HepG2 (cell line): ENCODE measurements around the gene NOTUM. TPM values are rescaled to one million over a fixed set of nuclear protein-coding genes. Genes with fewer than 3 reads are reported as not detected.

Source experiments
- CBX2 ChIP-seq, 2 experiments: fragments of 200-600 bp in 1 of 2; sonication (generic); formaldehyde crosslinking in 1 of 2; IDR thresholded peaks; 2 replicates each; pipeline versions ENCODE4 v1.7.0 to v1.8.1; 2018 to 2022; ENCODE audit warnings: low read depth in 2 of 2, low read length in 1 of 2, mild to moderate bottlenecking in 1 of 2, missing genetic modification reagents in 1 of 2
- GABPA ChIP-seq, 2 experiments: IDR thresholded peaks; 2 replicates each; pipeline ENCODE4 v1.6.1; 2011 to 2016; ENCODE audit warnings: low read depth in 2 of 2, low read length in 1 of 2, missing biosample characterization in 1 of 2, missing genetic modification characterization in 1 of 2
- GABPB1 ChIP-seq: IDR thresholded peaks from 2 replicates; pipeline ENCODE4 v1.6.1; 2016; ENCODE audit warnings: mild to moderate bottlenecking, missing genetic modification reagents, moderate library complexity, missing compliant biosample characterization
- GFI1 ChIP-seq: sonication (generic); formaldehyde crosslinking; IDR thresholded peaks from 2 replicates; pipeline ENCODE4 v1.5.0; 2020; ENCODE audit warnings: missing genetic modification reagents, mild to moderate bottlenecking, borderline replicate concordance
- MAF1 ChIP-seq: sonication (generic); formaldehyde crosslinking; IDR thresholded peaks from 2 replicates; pipeline ENCODE4 v1.5.0; 2020; ENCODE audit warnings: missing genetic modification reagents, borderline replicate concordance
- NFKBIZ ChIP-seq: IDR thresholded peaks from 2 replicates; pipeline ENCODE4 v1.6.1; 2018; ENCODE audit warnings: missing genetic modification reagents, missing compliant biosample characterization
- PAX8 ChIP-seq: sonication (generic); formaldehyde crosslinking; IDR thresholded peaks from 2 replicates; pipeline ENCODE4 v1.8.0; 2022; ENCODE audit warnings: mild to moderate bottlenecking, missing genetic modification reagents, borderline replicate concordance
- PHB2 ChIP-seq: fragments of 450-650 bp; IDR thresholded peaks from 2 replicates; pipeline ENCODE4 v1.6.1; 2018; ENCODE audit not compliant: partially characterized antibody
- POLR2A ChIP-seq, 2 experiments: IDR thresholded peaks; 2 replicates each; pipeline ENCODE4 v1.6.1; 2011; ENCODE audit warnings: low read depth in 2 of 2, low read length in 2 of 2, mild to moderate bottlenecking in 1 of 2, moderate library complexity in 1 of 2; ENCODE audit not compliant: insufficient read depth in 1 of 2
- TMF1 ChIP-seq: sonication (generic); formaldehyde crosslinking; IDR thresholded peaks from 2 replicates; pipeline ENCODE4 v1.8.1; 2022; ENCODE audit warnings: low read depth, missing genetic modification reagents
- U2AF2 ChIP-seq: fragments of 200-400 bp; formaldehyde crosslinking; IDR thresholded peaks from 2 replicates; pipeline ENCODE4 v1.6.1; 2017; ENCODE audit warnings: low read depth, mild to moderate bottlenecking, low read length
- ZNF138 ChIP-seq: sonication (generic); formaldehyde crosslinking; IDR thresholded peaks from 2 replicates; pipeline ENCODE4 v1.5.0; 2020; ENCODE audit warnings: mild to moderate bottlenecking, low read depth, missing genetic modification reagents
- ZNF501 ChIP-seq: sonication (generic); formaldehyde crosslinking; IDR thresholded peaks from 2 replicates; pipeline ENCODE4 v1.5.1; 2020; ENCODE audit warnings: mild to moderate bottlenecking, moderate library complexity, missing genetic modification reagents
- ZNF607 ChIP-seq: sonication (generic); formaldehyde crosslinking; IDR thresholded peaks from 2 replicates; pipeline ENCODE4 v1.5.1; 2020; ENCODE audit warnings: missing genetic modification reagents, mild to moderate bottlenecking, borderline replicate concordance
- ZNF644 ChIP-seq: IDR thresholded peaks from 2 replicates; pipeline ENCODE4 v1.6.1; 2016; ENCODE audit warnings: low read depth
- ZNF777 ChIP-seq: sonication (generic); formaldehyde crosslinking; IDR thresholded peaks from 2 replicates; pipeline ENCODE4 v1.4.0; 2020; ENCODE audit warnings: missing genetic modification reagents
- ZNF841 ChIP-seq: sonication (generic); formaldehyde crosslinking; IDR thresholded peaks from 2 replicates; pipeline ENCODE4 v1.8.1; 2023; ENCODE audit warnings: missing genetic modification reagents, borderline replicate concordance
- ZNF850 ChIP-seq: sonication (generic); formaldehyde crosslinking; conservative IDR thresholded peaks from 2 replicates; pipeline ENCODE4 v1.9.0; 2021; ENCODE audit warnings: mild to moderate bottlenecking, missing genetic modification reagents
- polyA plus RNA-seq, 8 experiments: library from polyadenylated mRNA; depleted of rRNA in 3 of 8; stranded (reverse) in 7 of 8; unstranded in 1 of 8; fragments of >200 nt; fragmentation: Illumina TruSeq in 4 of 8; extraction: Trizol in 4 of 8; gene quantifications; 2 replicates each; pipeline versions ENCODE4 v1.2.1 to v1.2.3, GENCODE V29; 2011 to 2016; ENCODE audit warnings: low read depth in 4 of 8, missing spikeins in 1 of 8, mixed read lengths in 1 of 8; ENCODE audit not compliant: insufficient read depth in 1 of 8
- total RNA-seq, 5 experiments: library from RNA; depleted of rRNA; stranded (reverse); fragments of >200 nt; fragmentation: Illumina TruSeq; extraction: Trizol; gene quantifications; 2 replicates each; pipeline ENCODE4 v1.2.3, GENCODE V29; 2016; ENCODE audit warnings: low read depth in 1 of 5
- TF ChIP-seq, protein P1 (sequence below): sonication (generic); formaldehyde crosslinking; IDR thresholded peaks from 2 replicates; pipeline ENCODE4 v1.9.0; 2021; ENCODE audit warnings: mild to moderate bottlenecking, missing genetic modification reagents
- TF ChIP-seq, protein P2 (sequence below): sonication (generic); formaldehyde crosslinking; IDR thresholded peaks from 2 replicates; pipeline ENCODE4 v1.5.1; 2020; ENCODE audit warnings: missing genetic modification reagents, mild to moderate bottlenecking, borderline replicate concordance

Gene NOTUM
- total and polyA plus RNA-seq, 2 of the 13 experiments (the other 11 are each of a cell fraction or from before 2014, with no cell fraction given), result 150 to 160 TPM

DNA sequence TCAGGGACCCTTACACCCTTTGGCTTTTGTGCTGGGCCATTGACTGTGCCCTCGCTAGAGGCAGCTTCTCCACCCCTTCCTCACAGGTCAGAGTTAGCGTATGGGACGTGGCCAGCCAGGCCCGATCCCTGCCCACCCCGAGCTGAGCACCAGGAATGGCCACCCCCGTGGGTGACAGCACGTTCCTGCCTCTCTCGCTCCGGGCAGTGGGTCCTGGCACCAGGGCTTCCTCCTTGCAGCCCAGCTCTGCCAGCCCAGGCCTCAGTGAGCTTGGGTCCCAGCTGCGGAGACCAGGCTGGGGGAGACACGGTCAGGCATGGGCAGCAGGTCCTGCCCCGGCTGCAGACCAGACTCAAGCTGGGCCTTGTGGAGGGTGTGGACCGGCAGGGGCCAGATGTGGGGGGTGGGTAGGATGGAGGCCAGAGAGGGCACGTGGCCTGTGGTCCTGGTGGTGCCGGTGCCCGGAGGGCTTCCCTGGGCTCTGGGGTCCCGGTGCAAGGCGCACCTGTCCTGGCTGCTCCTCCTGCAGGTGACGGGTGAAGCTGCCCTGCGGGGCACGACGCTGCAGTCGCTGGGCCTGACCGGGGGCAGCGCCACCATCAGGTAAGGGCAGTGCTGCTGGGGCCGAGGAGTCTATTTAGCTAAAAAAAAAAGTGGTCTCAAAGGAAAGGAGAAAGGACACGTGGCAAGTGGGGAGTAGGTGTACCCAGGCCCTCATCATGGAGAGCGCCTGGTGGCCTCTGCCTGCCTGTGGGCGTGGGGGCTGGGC is 34.7 kb upstream of the NOTUM start (continued):
- TF ChIP-seq ZNF644 (CRISPR knock-in tag) (no peak), GFI1 (CRISPR knock-in tag) (no peak; the same call in 1 of the 2 replicates), U2AF2 (0 out of 2 replicates have a peak, but pooled peaks have one; percentile 35), ZNF501 (CRISPR knock-in tag) (peak; percentile 62; the same call in 1 of the 2 replicates), TMF1 (peak; percentile 43; the same call in 1 of the 2 replicates), MAF1 (CRISPR knock-in tag) (no peak; the same call in 1 of the 2 replicates), ZNF850 (no peak), PHB2 (no peak), POLR2A (IDR thresholded peaks at IDR 0.05; ENCODE audit: insufficient read depth in 1 of 2, low read depth in 2 of 2, low read length in 2 of 2) (no peak; a peak in 1 of 4 replicates), ZNF841 (CRISPR knock-in tag) (0 out of 2 replicates have a peak, but pooled peaks have one; percentile 52), ZNF607 (CRISPR knock-in tag) (no peak), ZNF777 (CRISPR knock-in tag) (no peak), GABPA (IDR thresholded peaks at IDR 0.05; ENCODE audit: low read depth, low read length) (no peak), GABPA (CRISPR knock-in tag; IDR thresholded peaks at IDR 0.05; ENCODE audit: low read depth) (no peak), ZNF138 (0 out of 2 replicates have a peak, but pooled peaks have one; percentile 24), CBX2 (IDR thresholded peaks at IDR 0.05; ENCODE audit: low read depth, low read length) (no peak), CBX2 (CRISPR knock-in tag; IDR thresholded peaks at IDR 0.05; ENCODE audit: low read depth) (no peak), NFKBIZ (no peak), GABPB1 (CRISPR knock-in tag) (peak; percentile 62), PAX8 (CRISPR knock-in tag) (no peak)
- TF ChIP-seq, protein P1, sequence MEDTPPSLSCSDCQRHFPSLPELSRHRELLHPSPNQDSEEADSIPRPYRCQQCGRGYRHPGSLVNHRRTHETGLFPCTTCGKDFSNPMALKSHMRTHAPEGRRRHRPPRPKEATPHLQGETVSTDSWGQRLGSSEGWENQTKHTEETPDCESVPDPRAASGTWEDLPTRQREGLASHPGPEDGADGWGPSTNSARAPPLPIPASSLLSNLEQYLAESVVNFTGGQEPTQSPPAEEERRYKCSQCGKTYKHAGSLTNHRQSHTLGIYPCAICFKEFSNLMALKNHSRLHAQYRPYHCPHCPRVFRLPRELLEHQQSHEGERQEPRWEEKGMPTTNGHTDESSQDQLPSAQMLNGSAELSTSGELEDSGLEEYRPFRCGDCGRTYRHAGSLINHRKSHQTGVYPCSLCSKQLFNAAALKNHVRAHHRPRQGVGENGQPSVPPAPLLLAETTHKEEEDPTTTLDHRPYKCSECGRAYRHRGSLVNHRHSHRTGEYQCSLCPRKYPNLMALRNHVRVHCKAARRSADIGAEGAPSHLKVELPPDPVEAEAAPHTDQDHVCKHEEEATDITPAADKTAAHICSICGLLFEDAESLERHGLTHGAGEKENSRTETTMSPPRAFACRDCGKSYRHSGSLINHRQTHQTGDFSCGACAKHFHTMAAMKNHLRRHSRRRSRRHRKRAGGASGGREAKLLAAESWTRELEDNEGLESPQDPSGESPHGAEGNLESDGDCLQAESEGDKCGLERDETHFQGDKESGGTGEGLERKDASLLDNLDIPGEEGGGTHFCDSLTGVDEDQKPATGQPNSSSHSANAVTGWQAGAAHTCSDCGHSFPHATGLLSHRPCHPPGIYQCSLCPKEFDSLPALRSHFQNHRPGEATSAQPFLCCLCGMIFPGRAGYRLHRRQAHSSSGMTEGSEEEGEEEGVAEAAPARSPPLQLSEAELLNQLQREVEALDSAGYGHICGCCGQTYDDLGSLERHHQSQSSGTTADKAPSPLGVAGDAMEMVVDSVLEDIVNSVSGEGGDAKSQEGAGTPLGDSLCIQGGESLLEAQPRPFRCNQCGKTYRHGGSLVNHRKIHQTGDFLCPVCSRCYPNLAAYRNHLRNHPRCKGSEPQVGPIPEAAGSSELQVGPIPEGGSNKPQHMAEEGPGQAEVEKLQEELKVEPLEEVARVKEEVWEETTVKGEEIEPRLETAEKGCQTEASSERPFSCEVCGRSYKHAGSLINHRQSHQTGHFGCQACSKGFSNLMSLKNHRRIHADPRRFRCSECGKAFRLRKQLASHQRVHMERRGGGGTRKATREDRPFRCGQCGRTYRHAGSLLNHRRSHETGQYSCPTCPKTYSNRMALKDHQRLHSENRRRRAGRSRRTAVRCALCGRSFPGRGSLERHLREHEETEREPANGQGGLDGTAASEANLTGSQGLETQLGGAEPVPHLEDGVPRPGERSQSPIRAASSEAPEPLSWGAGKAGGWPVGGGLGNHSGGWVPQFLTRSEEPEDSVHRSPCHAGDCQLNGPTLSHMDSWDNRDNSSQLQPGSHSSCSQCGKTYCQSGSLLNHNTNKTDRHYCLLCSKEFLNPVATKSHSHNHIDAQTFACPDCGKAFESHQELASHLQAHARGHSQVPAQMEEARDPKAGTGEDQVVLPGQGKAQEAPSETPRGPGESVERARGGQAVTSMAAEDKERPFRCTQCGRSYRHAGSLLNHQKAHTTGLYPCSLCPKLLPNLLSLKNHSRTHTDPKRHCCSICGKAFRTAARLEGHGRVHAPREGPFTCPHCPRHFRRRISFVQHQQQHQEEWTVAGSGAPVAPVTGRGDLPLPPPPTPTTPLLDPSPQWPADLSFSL (CRISPR knock-in tag), result no peak
- TF ChIP-seq, protein P2, sequence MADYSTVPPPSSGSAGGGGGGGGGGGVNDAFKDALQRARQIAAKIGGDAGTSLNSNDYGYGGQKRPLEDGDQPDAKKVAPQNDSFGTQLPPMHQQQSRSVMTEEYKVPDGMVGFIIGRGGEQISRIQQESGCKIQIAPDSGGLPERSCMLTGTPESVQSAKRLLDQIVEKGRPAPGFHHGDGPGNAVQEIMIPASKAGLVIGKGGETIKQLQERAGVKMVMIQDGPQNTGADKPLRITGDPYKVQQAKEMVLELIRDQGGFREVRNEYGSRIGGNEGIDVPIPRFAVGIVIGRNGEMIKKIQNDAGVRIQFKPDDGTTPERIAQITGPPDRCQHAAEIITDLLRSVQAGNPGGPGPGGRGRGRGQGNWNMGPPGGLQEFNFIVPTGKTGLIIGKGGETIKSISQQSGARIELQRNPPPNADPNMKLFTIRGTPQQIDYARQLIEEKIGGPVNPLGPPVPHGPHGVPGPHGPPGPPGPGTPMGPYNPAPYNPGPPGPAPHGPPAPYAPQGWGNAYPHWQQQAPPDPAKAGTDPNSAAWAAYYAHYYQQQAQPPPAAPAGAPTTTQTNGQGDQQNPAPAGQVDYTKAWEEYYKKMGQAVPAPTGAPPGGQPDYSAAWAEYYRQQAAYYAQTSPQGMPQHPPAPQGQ (CRISPR knock-in tag), result peak; percentile 70; the same call in 1 of the 2 replicates
